GM21528 (cell line): Measurements from ENCODE around the gene IGFL2.
"Not testable (repeated sequence)": the region's sequence is repeated elsewhere in the genome, so short reads cannot be mapped to it uniquely, and the experiment has no call there.

Experiments used
- ATAC-seq: cut with Tn5 transposase; IDR thresholded peaks from one replicate; pipeline ENCODE4 v1.9.1; 2021; ENCODE audit warnings: mild to moderate bottlenecking, moderate library complexity; ENCODE audit not compliant: unreplicated experiment, low FRiP score

The IGFL2 gene

DNA sequence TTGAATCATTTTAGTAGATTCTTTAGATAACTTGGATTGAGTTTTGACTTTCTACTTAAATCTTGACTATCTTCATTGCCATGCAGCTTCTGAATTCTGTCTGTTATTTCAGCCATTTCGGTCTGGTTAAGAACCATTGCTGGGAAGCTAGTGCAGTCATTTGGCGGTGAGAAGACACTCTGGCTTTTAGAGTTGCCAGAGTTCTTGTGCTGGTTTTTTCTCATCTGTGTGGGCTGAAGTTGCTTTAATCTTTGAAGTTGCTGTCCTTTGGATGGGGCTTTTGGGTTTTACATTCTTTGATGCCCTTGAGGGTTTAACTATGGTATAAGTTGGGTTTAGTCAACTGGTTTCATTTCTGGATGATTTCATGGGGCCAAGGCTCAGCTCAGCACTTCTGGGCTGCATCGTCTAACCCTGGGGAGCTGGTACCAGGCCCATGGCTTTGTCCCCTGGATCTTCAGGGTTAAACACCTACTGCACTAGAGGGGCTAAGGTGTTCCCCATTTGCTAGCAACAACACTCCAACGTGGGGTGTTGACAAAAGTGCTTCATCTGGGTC is 10.0 kb upstream of the IGFL2 start:
- ATAC-seq: no peak

DNA sequence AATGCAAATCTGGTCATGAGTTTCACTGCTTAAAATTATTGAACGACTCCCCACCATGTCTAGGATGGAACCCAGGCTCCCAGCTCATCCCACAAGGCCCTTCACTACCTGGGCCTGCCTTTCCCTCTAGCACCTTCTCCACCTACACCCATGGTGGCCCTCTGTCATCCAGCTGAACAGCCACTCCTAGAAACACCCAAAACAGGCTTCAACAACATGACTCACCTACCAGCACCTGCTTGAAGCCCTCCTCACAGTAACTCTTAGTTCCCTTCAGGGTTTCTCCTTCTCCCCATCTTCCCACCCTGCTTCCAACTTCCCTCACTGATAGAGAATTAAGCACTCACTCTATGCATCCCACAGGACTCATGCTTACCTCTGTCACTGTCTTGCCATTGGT is 6.6 kb upstream of the IGFL2 start:
- ATAC-seq: no peak

DNA sequence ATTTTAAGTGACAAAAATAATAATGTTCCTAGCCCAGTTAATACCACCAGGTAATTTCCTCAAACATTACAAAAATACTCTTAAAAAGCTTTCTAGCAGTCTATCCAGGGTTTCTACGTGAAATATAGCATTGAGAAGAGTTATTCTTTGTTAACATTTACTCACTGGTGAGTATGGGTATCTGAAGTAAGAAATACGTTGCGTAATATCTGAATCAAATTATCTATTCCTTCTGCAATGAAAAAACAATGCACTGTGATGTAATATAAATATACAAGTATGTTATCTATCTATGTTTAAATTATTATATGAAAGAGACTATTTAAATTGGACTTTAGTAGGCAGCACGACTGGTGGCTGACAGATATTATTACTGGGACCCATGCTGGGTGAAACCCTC is 5.7 kb upstream of the IGFL2 start:
- ATAC-seq: no peak

DNA sequence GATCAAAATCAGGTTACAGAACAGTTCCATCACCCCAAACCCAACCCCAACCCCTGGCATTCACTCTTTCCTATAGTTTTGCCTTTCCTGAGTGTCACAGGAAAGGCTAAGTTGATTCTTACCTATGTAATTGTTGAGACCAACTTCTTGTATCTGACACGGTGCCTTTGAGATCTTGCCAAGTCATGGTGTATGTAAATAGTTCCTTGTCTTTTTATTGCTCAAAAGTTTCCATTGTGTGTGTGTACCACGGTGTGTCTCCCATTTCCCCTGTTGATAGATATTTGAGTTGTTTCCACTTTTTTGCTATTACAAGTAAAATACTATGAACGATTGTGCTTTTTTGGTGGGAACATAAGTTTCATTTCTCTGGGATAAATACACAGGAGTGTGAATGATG is 3.3 kb upstream of the IGFL2 start:
- ATAC-seq: no peak

DNA sequence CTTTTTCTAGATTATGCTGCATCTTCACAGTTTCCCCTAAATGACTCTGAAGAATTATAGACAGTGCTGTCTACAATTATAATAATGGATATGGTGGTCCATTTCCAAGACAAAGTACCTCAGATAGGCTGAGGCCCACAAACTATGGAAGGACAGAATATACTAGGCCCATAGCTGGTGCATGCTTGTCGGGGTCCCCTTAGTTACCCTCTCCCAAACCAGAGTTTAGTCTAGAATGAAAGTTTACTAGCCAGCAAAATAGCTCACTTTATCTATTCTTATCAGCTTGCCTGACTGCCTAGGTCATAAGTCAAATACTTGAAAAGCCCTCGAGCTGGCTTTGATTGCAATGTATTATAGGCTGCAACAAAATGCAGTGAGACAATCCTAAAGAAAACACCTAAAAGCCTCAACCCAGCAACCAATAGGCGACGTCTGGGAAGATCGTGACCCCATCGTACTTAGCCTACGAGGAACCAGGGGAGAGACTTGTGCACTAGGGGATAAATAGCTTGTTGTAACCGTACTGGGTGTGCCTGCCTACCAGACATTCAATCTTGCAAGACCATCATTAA is 785 bp upstream of the IGFL2 start:
- no peak for ATAC-seq

DNA sequence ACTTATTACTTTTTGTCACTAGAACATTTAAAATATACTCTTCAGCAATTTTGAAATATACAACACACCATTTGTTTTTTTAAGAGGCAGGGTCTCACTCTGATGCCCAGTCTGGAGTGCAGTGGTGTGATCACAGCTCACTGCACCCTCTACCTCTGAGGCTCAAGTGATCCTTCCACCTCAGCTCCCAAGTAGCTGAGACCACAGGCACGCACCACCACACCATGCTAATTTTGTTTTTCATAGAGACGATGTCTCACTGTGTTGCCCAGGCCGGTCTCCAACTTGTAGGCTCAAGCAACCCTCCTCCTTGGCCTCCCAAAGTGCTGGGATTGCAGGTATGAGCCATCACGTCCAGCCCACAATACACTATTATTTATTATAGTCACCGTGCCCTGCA is 2.6 kb downstream of the IGFL2 start:
- no peak for ATAC-seq

DNA sequence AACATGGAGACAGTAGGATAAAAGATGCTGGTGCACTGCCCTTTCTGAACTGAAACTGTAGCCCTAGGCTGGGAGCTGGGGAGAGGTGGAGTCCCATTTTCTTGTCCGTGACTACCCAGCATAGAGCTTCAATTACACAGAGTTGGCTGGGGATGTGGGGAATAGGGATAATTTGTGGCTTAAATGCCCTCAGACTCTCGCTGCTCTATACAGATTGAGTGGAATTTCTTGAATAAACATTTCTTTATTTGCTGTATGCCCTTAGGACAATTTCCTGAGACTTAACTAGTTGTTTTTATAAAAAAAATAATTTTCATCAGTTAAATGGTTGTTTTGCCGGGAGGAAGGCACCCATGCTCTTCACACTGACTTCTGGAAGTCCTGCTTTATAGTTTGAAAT is 7.2 kb downstream of the IGFL2 start:
- ATAC-seq: no peak

DNA sequence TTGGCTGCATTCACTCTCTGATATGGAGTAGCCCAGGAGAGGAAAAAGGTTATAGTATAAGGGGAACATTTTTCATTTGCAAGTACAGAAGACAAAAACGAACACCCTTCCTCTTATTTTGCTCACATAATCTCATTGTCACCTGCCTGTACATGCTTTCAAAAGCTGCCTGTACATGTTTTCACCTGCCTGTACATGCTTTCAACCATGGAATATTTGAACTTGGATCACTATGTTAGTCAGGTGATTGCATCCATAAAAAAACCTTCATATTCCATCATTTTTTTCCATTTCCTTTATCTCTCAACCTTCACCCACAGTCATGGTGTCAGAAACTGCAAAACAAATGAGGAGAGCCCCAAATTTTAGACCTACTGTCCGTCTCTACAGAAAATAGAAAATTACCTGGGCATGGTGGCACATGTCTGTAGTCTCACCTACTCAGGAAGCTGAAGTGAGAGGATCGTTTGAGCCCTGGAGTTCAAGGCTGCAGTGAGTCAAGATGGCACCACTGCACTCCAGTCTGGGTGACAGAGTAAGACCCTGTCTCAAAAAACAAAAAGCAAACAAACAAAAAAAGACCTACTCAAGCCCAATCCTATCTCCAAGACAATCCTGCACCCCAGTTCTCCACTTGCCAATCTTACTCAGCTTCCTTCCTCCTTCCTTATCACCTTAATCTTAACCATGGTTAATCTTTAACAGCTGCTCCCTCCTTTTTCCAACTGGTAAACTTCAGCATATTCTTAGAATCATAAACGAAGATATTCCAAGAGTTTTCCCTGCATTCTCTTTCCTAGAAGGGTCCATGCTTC is 11.6 kb downstream of the IGFL2 start:
- ATAC-seq: no peak

DNA sequence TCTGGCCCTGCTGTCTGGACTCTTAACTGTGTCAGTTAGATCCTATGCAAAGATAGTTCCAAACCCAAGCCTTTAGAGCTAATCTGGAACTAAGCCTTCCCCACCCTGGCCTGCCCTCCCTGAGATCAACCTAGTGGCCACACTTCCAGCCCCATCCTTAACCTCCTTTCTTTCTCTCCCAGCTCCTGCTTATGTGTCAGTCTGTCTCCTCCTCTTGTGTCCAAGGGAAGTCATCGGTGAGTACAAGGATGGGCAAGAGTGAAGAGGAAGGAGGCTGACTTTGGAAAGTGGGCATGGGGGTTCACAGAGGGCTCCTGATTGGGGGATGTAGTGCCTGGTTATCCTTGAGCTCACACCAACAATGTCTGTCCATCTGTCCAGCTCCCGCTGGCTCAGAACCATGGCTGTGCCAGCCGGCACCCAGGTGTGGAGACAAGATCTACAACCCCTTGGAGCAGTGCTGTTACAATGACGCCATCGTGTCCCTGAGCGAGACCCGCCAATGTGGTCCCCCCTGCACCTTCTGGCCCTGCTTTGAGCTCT is 12.3 kb downstream of the IGFL2 start:
- ATAC-seq: no peak

DNA sequence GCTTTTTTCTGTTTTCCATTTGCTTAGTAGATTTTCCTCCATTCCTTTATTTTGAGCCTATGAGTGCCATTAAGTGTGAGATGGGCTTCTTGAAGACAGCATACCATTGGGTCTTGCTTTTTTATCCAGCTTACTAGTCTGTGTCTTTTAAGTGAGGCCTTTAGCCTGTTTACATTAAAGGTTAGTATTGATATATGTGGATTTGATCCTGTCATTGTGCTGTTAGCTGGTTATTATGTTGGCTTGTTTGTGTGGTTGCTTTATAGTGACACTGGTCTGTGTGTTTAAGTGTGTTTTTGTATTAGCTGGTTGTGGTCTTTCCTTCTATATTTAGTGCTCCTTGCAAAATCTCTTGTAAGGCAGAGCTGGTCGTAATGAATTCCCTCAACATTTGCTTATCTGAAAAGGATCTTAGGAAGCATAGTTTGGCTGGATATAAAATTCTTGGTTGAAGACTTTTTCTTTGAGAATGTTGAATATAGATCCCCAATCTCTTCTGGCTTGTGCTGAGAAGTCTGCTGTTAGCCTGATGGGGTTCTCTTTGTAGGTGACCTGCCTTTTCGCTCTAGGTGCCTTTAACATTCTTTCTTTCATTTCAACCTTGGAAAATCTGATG is 13.7 kb downstream of the IGFL2 start:
- not testable (repeated sequence) for ATAC-seq

DNA sequence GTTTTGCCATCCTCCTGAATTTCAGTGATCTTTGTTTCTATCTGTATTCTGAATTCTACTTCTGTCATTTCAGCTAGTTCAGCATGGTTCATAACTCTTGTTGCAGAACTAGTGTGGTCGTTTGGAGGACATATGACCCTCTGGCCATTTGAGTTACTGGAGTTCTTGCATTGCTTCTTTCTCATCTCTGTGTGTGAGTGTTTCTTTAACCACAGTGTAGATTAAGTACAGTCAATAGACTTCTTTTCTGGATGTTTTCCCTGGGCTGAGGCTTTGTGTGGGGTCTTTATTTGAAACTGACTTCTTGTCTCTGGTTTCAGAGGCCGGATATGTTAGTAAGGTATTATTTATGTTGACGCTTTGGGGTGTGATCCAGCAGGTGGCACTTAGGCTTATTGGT is 14.7 kb downstream of the IGFL2 start:
- ATAC-seq: no peak

DNA sequence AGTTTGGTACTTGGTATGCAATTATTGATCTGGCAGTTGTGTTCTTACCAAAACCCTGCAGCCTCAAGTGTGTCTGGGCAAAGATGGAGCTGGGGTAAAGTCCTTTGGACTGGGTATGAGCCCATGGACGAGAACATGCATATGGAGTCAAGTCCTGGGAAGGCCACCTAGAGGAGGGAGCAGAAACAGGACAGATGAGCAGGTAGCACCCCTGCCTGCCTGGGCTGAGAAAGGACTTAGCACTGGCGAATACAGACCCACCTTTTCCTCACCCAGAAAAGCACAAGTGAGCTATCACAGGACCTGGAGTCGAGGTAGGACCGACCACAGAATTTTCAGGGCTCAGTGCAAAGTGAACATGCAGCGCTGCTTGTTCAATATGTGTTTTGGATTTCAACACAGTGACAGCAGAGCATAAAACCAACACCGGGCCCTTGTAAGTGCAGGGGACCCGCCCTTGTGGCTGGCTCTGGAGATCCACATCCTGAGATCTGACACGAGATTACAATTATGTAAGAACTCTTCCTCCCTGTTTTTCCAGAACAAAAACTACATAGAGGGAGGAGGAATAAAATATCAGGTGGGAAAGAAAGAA is 25.9 kb downstream of the IGFL2 start:
- no peak for ATAC-seq

DNA sequence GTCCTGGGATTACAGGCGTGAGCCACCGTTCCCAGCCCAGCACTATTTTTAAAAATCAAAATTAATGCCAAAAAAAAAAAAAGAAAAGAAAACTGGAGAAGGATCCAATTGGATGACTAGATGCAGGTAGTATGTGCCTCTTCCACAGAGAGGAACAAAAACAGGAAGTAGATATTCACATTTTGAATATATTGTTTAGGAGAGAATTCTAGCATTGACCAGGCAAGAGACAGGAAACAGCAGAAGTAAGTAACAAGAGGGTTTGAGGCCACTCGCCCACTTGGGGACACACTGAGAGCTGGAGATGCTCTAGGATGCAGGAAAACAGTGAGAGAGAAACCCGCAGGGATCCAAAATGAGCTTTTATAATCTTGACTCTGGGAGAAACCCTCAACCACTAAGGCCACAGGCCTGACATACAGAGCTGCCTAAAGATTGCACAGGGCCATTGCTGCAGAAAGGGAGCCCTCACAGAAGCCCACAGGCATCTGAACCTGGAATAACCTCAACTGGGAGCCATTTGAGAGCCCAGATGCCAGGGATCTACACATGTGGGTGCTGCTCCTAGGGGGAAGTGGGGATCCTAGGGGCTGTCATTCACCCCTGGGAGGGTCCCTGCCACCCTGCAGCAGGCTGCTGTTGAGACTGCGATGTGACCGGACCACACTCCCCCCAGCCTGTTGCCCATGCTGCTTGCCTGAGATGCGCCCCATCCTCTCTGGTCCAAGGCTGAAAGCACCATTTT is 28.2 kb downstream of the IGFL2 start:
- no peak for ATAC-seq

DNA sequence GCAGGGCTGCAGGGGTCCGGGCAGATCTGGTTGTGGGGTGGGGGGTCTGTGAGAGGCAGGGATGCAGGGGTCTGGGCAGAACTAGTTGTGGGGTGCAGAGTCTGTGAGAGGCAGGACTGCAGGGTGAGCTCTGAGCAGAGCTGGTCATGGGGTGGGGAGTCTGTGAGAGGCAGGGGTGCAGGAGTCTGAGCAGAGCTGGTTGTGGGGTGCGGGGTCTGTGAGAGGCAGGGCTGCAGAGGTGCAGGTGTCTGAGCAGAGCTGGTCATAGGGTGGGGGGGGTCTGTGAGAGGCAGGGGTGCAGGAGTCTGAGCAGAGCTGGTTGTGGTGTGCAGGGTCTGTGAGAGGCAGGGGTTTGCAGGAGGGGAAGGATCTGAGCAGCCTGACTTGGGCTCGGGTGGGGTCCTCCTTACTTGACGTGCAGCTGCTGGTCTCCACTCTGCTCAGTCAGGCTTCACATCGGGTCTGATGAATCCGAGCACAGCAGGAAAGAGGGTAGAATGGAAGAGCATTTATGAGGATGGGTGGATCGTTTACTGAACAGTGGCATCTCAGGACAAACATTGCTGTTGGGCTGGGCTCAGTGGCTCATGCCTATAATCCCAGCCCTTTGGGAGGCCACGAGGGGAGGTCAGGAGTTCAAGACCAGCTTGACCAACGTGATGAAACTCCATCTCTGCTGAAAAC is 31.2 kb downstream of the IGFL2 start:
- no peak for ATAC-seq

DNA sequence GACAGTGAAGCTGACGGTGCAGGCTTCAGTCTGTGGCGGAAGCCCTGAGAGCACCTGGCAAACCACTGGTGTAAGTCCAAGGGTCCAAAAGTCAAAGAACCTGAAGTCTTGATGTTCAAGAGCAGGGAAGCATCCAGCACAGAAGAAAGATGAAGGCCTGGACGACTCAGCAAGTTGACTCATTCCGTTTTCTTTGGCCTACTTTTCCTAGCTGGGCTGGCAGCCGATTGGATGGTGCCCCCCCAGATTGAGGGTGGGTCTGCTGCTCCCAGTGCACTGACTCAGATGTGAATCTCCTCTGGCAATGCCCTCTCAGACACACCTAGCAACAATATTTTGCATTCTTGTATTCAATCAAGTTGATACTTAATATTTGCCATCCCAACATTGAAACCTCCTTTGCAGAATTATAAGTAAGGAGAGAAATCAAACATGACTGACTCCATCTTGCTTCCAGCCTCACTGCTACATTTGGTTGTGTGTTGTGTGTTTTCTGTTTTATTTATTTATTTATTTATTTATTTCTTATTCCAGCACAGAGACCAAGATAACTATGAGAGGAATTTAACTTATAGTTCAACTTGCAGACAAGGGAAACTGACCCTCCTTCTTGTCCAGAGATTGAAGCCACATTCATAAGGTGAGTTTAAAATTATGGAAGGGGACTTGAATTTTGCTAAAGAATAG is 32.8 kb downstream of the IGFL2 start:
- no peak for ATAC-seq

DNA sequence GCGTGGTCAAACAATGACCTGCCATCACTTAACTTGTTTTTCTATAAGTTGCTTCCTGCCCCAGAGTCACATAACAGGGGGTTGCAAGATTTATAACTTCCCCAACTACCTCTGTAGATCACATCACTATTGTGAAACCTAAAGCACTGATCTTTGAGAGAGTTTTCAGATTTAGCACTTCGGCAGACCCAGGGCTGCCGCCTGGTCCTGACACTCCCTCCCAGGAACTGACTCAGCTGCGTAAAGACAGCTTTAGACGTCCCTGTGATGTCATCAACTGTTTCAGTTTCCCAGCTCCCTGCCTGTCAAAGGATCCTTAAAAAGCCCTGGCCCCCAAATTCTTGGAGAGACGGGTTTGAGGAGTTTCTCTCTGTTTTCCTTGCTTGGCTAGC is 33.3 kb downstream of the IGFL2 start:
- ATAC-seq: no peak

DNA sequence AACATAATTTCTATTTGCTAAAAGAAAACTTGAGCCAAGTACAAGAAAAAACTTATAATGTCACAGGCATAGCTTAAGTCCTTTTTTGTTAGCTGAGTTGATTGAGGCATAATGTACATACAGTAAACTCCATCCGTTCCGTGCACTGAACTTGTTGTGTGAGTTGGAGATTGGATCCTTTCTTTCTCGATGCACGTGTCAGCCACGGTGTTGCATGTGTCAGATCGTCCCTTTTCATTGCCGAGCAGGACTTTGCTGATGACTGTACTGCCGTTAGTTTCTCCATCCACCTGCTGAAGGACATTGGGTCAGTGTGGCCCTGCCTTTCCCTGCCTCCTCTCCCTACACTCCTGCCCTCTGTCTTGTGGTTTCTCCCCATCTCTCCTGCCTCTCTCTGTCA is 34.4 kb downstream of the IGFL2 start:
- no peak for ATAC-seq

DNA sequence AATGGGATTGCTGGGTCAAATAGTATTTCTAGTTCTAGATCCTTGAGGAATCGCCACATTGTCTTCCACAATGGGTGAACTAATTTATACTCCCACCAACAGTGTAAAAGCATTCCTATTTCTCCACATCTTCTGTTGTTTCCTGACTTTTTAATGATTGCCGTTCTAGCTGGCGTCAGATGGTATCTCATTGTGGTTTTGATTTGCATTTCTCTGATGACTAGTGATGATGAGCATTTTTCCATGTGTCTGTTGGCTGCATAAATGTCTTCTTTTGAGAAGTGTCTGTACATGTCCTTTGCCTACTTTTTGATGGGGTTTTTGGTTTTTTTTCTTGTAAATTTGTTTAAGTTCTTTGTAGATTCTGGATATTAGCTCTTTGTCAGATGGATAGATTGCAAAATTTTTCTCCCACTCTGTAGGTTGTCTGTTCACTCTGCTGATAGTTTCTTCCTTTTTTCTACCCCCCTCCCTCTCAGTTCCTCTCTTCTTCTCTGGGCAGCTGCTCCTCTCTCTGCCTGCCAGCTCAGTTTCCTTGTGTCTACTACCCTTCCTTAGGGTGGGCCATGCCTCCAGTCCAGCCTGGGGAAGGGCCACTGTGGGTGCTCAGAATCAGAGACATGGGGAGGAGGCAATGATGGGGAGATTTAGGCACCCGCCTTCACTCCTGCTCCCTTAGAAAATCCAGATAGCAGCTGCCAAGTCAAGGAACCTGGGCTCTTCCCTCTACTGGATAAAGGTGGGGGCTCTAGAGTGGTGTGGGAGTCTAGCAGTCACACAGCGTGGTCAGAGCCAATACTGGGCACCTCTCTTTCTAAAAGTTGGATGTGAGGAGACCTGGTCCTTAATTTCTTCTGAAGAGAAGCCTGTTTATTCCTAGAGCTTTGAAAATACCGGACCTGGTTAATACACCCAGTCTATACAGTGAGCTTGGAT is 37.0 kb downstream of the IGFL2 start:
- ATAC-seq: not testable (repeated sequence)
